Endometrial microvascular endothelial cells (primary cell): ENCODE measurements around the gene LAT. TPM values are rescaled to one million over a fixed set of nuclear protein-coding genes. Genes with fewer than 3 reads are reported as not detected.
"Not testable (repeated sequence)": the region's sequence is repeated elsewhere in the genome, so short reads cannot be mapped to it uniquely, and the experiment has no call there.

ENCODE experiments used
- in situ Hi-C: cut with HindIII; loops from 2 replicates; pipeline ENCODE4 v1.10.0; 2017; ENCODE audit warnings: low sequenced_read_pairs, low pct_unique_long_range_greater_than_20kb; ENCODE audit errors: inconsistent ontology term
- total RNA-seq: library from RNA; depleted of rRNA; stranded (reverse); fragments of >200 nt; gene quantifications from one replicate; pipeline ENCODE4 v1.2.3, GENCODE V29; 2015; ENCODE audit errors: inconsistent ontology term

Gene LAT
- total RNA-seq, 1 donor from 2014 or later: 1.1 TPM

DNA sequence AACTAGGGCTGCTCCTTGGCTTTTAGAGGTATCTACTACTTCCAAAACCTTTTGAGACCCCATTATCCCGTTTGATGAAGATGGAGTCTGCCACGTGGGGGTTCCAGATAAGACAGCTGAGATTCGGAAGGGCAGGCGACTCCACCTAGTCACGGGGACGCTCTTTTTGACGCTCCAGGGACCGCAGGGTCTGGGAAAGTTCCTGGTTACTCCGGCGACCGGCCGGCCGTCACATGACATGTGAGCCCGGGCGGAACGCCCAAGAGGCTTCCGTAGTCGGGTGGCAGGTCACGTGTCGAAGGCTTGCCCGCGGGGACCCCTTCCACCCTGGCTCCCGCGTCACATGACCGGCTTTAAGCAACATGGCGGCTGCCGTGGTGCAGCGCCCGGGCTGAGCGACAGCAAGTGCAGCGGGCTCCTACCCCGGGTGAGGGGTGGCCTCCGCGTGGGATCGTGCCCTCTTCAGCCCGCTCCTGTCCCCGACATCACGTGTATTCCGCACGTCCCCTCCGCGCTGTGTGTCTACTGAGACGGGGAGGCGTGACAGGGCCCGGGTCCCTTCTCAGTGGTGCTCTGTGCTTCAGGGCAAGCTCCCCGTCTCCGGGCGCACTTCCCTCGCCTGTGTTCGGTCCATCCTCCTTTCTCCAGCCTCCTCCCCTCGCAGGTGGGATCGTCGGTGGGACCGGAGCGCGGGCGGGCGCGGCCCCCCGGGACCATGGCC lies 10.3 kb upstream of the LAT start, which contains the start of gene SPNS1:
TSS of gene SPNS1 (plus strand) at position 342 of the 721 bp plus-strand sequence. CDS start at position 716, 374 bp downstream.
- in situ Hi-C loops: no loop called here

DNA sequence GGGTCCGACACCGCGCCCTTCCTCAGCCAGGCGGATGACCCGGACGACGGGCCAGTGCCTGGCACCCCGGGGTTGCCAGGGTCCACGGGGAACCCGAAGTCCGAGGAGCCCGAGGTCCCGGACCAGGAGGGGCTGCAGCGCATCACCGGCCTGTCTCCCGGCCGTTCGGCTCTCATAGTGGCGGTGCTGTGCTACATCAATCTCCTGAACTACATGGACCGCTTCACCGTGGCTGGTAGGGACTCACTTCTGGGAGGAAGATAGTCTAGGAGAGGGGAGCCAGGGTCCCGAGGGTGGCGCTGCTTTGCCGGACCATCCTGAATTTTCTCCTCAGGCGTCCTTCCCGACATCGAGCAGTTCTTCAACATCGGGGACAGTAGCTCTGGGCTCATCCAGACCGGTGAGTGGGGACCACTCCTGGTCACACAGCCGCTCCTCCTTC lies 9.7 kb upstream of the LAT start:
- in situ Hi-C loops: no loop called here

DNA sequence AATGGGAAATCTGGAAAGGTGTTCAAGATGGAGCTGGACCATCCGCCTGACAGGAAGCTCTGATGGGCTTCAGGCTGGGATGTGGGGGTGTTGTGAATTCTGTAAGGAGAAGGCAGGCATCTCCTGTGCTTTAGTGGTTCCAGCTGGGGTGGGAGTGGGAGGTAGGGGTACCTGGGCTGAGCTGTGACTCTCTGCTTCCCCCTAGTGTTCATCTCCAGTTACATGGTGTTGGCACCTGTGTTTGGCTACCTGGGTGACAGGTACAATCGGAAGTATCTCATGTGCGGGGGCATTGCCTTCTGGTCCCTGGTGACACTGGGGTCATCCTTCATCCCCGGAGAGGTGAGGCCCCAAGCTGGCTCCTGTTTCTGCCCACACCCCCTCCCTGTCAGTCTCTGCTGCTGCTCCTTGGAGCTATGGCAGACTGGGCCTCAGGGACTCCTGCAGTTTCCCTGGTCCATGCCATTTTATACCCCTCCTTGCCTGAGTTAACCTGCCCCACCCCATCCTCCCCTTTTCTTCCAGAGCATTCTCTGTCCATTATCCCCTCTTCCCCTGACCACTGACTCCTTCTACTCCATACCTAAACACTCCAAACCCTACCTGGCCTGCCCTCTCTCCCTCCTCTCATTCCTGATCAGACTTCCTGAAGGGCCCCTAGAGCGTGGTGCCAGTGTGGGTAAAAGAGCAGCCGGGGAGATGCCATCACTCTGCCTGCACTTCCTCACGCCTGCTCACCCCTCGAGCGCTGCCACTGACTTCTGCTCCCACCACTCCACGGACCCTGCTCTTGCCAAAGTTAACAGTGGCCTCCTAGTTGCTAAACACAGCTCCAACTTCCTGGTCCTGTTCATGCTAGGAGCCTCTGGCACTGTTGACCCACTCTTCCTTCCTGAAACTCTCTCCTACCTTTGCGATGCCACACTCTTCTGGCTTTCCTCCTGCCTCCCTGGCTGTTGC lies 6.9 kb upstream of the LAT start:
- in situ Hi-C loops: no loop called here

DNA sequence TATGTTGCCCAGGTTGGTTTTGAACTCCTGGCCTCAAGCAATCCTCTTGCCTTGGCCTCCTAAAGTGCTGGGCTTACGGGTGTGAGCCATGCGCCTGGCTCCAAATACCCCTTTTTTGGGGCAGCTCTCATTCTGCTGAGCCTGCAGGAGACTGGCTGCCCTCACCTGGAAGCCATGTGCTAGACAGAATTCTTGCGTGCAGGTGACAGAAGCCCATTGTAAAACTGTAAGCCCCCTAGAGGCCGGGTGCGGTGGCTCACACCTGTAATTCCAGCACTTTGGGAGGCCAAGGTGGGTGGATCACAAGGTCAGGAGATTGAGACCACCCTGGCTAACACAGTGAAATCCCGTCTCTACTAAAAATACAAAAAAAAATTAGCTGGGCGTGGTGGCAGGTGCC lies 4.5 kb upstream of the LAT start:
- in situ Hi-C loops: not testable (repeated sequence)

DNA sequence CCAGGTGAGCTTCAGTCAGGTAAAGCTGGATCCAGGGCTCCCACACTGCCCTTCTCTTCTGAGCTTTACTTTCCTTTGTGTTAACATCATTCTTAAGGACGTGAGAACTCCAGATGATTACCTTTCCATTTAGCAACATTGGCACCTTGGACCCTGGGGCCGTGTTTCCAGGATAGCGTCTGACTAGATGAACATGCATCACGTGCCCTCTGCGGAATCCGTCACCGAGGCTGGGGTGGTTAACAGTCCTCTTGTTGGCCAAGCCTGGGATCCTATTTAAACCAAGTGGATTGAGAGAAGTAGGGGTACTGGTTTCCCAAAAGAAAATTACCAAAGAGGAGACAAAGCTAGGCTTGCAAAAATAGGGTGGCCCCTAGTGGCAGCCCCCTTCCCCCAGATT lies 3.9 kb upstream of the LAT start:
- in situ Hi-C loops: no loop called here

DNA sequence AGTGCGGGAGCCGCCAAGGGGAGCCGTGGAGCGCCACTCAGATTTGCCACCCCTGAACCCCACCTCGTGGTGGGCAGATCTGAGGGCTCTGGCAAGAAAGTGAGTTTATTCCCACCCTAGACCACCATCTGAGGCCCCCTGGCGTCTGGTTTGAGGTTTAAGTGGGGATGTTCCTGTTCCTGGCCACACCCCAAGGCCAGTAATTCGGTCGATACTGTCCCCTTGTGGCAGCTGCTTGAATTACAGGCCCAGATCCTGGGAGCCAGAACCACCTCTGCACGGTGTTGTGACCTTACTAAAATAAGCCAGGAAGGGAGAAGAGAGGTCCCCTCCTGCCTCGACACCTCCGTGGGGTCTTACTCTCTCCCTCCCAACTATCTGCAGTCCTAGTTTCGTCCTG lies 3.3 kb upstream of the LAT start:
- in situ Hi-C loops: no loop called here

DNA sequence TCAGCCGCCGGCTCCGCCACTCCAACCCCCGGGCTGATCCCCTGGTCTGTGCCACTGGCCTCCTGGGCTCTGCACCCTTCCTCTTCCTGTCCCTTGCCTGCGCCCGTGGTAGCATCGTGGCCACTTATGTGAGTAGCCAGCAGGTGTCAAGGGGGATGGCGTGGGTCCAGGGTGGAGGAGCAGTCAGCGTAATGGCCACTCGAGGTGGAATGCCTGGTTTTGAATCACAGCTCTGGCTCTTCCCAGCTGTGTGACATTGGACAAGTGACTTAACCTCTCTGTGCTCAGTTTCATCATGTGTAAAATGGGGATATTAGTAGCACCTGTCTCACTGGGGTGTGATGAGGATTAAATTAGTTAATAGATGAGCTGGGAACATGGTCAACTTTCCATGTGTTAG lies 2.4 kb upstream of the LAT start:
- in situ Hi-C loops: no loop called here

DNA sequence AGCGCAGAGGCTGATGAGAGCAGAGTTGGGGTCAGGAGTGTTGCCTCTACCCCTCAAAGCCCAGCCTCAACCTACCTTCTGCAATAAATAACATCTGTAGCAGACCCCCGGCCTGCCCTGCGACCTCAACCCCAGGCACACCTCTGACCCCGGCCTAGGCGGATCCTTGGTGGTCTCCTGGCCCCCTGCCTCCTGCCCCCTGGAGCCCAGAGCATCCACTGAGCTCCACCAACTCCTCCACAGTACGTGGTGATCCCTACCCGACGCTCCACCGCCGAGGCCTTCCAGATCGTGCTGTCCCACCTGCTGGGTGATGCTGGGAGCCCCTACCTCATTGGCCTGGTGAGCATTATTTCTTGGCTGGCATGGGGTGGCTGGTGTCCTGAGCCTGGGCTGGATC lies 1.9 kb upstream of the LAT start:
- in situ Hi-C loops: no loop called here

DNA sequence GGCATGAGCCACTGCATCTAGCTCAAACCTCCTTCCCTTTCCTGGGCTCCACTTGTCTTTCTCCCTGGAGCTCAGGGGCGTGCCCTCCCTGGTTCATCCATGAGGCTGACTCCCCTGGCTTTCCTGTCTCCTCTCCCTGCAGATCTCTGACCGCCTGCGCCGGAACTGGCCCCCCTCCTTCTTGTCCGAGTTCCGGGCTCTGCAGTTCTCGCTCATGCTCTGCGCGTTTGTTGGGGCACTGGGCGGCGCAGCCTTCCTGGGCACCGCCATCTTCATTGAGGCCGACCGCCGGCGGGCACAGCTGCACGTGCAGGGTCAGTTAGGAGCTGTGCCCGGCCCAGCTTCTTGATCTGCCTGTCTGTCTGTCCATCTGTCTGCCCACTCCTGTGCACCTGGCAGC lies 1.2 kb upstream of the LAT start:
- in situ Hi-C loops: no loop called here

DNA sequence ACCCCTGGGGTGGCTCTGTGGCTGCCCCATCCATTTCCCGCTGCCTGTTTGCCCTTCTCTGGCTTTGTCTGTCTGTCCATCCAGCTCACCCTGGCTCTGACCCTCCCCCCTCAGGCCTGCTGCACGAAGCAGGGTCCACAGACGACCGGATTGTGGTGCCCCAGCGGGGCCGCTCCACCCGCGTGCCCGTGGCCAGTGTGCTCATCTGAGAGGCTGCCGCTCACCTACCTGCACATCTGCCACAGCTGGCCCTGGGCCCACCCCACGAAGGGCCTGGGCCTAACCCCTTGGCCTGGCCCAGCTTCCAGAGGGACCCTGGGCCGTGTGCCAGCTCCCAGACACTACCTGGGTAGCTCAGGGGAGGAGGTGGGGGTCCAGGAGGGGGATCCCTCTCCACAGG lies 761 bp upstream of the LAT start:
- in situ Hi-C loops: no loop called here

DNA sequence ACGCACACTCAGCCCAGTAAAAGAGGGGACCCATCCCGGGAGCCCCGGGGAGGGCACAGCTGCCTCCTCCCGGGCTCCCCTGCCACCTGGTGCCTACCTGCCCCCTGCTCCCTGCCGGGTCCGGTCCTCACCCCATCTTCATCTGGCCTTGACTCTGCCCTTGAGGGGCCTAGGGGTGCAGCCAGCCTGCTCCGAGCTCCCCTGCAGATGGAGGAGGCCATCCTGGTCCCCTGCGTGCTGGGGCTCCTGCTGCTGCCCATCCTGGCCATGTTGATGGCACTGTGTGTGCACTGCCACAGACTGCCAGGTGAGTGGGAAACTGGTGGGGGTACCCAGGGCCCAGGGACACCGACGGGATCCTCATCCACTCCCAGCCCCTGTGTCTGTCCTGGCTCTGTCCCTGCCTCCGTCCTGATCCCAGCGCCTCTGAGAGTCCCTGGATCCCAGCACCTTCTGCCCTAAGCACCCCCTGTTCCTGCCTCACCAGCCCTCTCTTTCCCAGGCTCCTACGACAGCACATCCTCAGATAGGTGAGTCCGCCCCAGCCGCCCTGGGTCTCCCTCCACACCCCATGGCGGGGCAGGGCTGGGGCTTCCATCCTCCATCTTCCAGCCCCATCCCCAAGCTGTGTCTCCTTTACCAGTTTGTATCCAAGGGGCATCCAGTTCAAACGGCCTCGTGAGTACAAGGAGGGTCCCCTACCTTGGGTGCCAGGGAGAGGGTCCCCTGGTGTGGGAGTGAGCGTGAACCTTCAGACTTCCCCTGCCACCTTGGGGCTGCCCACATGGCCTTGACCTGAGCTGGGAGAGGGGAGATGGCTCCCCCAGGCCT lies 574 bp downstream of the LAT start:
- in situ Hi-C loops: no loop called here

DNA sequence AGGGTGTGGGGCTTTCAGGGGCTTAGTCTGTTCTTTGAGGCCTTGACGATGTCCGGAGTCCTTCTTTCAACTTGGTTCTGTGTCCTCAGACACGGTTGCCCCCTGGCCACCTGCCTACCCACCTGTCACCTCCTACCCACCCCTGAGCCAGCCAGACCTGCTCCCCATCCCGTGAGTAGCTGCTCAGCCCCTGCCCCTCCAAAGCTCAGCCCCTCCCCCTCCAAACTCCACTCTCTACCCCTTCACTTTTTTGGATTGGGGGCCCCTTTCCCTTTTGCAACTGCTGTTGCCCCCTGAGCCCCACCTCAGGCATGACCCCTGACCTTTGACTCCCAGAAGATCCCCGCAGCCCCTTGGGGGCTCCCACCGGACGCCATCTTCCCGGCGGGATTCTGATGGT lies 1.2 kb downstream of the LAT start:
- in situ Hi-C loops: no loop called here

DNA sequence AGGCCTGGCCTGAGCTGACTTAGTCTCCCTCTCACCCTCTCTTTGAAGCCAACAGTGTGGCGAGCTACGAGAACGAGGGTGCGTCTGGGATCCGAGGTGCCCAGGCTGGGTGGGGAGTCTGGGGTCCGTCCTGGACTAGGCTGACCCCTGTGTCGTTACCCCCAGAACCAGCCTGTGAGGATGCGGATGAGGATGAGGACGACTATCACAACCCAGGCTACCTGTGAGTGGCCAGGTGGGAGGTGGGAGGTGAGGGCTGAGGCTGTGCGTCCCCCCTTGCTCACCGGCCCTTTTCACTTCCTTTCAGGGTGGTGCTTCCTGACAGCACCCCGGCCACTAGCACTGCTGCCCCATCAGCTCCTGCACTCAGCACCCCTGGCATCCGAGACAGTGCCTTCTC lies 1.6 kb downstream of the LAT start:
- in situ Hi-C loops: no loop called here

DNA sequence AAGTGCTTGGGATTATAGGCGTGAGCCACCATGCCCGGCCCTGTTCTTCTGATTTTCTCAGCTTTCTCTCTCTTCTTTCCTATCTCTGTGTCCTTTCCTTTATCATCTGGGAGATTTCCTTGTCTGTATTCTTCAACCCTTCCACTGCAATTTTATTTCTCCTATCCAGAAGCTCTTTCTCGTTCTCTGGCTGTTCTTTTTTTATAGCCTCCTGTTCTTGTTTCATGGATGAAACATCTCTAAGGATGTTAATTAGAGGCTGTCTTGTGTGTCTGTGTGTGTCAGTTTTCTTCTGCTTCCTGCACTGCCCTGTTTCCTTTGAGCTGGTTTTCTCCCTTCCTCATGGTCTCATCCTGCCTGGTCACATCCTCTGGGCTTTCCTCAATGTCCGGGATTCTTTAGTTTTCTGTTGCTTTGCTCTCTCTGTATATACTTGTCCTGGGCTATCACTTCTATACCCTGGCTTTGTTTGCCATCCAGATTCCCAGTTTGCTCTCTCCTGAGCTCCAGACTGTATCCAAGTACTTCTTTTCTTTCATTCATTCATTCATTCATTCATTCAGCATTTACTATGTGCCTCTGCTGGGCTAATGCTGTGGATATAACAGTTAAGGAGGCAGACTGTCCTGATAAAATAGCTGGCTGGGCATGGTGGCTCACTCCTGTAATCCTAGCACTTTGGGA lies 2.5 kb downstream of the LAT start:
- in situ Hi-C loops: no loop called here

DNA sequence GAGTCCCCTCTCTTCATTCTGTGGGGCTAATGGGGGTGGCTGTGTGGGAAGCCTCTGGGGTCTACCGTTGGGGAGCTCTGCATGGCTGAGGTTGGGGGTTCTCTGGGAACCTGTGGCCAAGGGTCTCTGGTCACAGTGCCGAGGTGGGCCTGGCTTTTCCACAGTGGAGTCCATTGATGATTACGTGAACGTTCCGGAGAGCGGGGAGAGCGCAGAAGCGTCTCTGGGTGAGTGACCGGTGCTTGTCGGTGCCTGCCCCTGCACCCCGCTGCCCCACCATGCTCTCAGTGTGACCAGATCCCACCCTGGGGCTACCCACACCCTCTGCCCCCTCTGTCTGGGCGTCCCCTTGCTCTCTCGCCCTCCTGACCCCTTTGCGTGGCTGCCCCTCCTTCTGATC lies 4.5 kb downstream of the LAT start:
- in situ Hi-C loops: no loop called here

DNA sequence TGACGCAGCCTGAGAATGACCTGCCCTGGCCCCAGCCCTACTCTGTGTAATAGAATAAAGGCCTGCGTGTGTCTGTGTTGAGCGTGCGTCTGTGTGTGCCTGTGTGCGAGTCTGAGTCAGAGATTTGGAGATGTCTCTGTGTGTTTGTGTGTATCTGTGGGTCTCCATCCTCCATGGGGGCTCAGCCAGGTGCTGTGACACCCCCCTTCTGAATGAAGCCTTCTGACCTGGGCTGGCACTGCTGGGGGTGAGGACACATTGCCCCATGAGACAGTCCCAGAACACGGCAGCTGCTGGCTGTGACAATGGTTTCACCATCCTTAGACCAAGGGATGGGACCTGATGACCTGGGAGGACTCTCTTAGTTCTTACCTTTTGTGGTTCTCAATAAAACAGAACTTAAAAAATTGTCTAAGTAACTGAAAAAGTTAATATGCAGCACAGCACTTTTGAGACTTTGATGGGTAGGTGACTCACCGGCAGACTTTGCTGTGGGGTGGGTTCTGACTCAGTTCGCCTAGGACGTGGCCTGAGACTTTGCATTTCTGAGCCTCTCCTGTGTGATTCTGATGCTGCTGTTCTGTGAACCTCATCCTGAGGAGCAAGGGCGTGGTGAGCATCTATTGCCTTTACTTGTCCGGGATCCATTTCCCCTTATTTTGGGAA lies 5.7 kb downstream of the LAT start:
- in situ Hi-C loops: no loop called here

DNA sequence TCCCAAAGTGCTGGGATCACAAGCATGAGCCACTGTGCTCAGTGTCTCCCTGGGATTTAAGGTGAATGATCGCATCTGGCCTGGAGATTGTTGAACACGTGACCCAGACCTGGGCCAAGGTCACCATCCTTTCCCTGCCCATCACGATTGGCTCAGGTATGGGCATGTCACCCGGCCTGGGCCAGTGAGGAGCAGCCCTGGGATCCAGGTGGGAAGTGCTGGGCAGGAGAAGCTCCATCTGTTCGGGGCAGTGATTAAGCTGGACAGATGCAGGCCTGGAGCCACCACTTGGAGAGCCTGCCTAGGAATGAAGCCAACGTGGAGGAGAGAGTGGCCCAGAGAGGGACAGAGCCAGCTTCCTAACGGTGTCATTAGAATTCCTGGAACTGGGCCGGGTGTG lies 6.8 kb downstream of the LAT start:
- in situ Hi-C loops: no loop called here

DNA sequence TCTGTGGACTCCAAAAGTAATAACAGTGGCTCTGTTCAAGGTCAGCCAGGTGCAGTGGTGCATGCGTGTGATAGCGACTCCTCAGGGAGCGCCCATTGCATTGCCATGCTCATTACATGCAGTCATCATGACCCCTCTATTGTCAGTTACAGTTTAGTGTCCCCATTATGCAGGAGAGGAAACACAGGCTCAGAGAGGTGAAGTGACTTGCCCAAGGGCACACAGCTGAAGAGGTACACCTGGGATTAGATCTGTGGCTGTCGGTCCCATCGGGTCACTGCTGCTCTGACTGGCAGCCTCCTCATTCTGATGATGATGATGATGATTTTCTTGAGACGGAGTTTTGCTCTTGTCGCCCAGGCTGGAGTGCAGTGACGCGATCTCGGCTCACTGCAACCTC lies 7.6 kb downstream of the LAT start:
- in situ Hi-C loops: no loop called here
